Measurements from ENCODE around the gene CCDC80.
"Not testable (repeated sequence)": the region's sequence is repeated elsewhere in the genome, so short reads cannot be mapped to it uniquely, and the experiment has no call there.

The CCDC80 gene, protein sequence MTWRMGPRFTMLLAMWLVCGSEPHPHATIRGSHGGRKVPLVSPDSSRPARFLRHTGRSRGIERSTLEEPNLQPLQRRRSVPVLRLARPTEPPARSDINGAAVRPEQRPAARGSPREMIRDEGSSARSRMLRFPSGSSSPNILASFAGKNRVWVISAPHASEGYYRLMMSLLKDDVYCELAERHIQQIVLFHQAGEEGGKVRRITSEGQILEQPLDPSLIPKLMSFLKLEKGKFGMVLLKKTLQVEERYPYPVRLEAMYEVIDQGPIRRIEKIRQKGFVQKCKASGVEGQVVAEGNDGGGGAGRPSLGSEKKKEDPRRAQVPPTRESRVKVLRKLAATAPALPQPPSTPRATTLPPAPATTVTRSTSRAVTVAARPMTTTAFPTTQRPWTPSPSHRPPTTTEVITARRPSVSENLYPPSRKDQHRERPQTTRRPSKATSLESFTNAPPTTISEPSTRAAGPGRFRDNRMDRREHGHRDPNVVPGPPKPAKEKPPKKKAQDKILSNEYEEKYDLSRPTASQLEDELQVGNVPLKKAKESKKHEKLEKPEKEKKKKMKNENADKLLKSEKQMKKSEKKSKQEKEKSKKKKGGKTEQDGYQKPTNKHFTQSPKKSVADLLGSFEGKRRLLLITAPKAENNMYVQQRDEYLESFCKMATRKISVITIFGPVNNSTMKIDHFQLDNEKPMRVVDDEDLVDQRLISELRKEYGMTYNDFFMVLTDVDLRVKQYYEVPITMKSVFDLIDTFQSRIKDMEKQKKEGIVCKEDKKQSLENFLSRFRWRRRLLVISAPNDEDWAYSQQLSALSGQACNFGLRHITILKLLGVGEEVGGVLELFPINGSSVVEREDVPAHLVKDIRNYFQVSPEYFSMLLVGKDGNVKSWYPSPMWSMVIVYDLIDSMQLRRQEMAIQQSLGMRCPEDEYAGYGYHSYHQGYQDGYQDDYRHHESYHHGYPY

DNA sequence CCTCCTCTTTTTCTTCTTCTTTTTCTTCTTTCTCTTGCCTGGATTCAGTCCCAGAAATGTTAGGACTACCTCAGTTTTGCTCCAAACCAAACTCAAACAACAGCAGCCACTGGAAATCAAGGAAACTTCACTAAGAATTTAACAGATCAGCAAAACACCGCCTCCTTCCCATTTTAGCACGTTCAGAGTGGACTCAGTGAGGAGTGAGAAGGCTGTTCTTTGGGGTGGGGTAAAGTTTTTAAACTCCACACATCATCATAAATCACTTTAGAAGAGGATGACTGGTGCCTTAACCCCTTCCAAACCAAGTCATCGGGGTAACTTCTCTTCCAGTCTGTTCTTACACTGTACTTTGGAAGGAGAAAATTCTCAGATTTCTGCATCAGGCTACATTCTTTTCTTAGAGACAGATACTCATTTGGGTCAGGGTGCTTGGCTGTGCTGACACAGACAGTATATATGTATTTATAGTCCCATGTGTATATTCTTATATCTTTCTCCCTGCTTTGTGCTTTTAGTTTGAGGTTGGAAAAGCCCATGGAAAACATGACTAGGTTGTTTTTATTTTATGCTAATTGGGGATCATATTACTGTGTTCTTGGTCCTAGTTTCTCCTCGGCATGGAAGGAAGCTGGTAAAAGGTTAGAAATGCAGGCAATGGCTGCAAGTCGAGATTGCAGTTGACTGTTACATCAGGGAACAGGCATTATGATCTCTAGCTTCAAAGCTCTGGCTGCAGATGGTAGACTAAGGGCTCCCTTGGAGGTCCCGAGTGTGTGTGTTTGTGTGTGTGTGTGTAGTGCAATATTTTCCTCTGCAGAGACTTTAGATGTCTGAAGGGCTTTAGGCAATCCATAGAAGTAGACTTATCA, at the start of gene CCDC80:
TSS of gene CCDC80 (minus strand) at position 214 of the 872 bp plus-strand sequence. CDS start 1,238 bp downstream, outside the sequence.
- no peak for DNase-seq

DNA sequence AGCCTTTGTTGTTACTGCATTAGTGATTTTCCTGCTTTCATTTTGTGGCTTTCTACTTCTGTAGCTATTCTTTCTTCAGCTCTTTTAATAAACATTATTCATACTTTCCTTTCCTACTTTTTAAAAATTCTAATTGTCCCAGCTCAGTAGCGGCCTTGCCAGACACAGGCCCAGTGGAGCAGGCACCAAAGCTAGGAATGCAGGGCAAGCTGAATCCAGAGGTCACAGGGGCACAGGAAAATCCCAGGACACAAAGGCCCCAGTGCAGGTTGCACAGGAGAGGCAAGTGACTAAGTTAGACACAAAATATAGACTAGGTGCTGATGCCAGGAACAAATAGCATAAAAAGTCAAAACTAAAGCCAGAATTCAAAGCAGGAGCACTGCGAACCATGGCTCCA, 49.0 kb upstream of the CCDC80 start:
- DNase-seq = no peak

- no peak for DNase-seq
These were observed 48.4 kb upstream of the CCDC80 start for GRCh38 chr3:112689385-112689784.

- DNase-seq = no peak
These were observed 47.9 kb upstream of the CCDC80 start for GRCh38 chr3:112688819-112689218.

- DNase-seq = no peak
These were observed 47.3 kb upstream of the CCDC80 start for GRCh38 chr3:112688085-112688769.

DNA sequence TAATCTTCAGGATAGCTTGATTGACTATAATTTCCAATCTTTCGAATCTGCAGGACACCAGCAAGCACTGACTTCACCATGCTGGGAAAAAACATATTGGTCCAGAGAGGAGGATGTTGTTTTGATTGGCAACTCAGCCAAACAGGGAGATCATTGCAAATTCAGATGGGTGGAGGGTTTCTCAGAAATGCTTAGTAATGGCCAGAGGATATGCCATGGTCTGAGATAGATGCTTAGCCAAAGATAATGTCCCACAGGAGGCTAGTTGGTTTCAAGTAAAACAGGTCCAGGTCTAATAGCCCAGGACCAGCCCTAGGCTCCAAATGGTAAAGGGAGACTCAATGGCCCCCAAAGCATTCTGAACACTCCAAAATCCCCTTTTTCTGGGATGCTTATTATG, 46.7 kb upstream of the CCDC80 start:
- DNase-seq = no peak

DNA sequence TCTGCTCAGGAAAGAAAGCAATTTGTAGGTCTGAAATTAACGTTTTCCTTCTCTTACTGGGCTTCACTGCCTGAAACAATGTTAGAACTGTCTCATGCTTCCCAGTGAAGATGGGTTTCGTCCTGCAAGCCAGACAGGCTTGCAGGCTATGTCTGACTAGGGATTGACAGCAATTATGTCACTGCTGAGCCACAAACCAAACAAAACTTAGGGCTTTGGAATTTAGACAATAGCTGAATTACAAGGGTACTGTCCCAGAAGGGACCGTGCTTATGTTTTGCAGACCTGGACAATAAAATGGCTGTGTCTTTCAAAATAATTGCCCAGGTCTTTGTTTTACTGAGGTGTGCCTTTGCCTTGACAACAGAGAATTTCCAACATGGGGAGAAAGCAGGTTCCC, 46.3 kb upstream of the CCDC80 start:
- no peak for DNase-seq

DNA sequence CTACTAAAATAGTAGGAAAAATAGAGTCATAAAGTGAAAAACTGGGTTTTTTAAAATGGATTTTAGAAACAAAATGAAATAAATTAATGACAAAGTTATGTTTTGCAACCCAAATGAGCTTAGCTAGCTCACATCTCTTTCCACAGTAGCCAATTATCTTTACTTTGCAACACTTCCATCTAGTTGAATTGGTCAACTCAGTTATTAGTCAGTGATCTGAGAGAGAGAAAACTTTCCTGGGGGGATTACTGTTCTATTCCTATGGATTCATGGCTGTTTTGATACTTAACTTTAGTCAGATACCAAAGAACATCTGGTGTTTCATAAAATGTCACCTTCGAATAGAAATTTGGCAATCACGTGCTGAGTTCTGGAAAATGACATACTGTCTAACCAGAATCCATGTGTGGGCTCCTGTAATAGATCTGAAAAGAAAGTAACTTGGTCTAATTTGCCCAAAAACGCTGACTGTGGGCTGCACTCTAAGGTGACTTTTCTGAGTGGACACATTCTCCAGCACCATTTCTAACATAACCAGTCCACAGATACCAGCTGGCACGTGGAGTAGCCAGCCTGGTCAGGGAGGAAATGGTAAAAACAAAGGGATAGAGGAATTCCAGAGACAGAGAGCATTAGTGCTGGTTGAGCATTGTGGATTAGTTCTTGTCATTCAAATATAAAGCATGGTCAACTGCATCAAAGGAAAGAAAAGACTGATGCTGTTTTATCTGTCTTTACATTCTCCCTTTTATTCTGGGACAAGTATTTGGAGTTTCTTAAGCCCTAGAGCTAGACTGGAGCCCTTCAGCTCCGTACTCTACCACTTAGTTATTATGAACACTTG, 45.2 kb upstream of the CCDC80 start:
- no peak for DNase-seq

DNA sequence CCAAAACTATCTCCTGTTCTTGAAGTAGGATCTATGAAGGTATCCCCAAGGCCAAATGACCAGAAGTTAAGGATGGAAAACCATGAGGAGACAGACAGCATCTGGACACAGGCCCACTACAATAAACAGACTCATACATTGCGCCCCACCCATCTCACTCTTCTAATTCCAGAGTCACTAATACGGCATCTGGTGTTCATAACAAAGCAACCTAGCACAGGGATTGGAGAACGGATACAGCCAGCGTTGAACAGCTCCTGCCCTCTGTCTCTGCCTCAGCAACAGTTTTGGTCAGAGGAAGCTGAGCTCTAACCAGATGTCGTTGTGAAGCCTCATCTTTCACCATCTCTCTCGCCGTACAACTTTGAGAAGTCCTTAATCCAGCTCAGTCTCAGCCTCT, 44.5 kb upstream of the CCDC80 start:
- DNase-seq = no peak

DNA sequence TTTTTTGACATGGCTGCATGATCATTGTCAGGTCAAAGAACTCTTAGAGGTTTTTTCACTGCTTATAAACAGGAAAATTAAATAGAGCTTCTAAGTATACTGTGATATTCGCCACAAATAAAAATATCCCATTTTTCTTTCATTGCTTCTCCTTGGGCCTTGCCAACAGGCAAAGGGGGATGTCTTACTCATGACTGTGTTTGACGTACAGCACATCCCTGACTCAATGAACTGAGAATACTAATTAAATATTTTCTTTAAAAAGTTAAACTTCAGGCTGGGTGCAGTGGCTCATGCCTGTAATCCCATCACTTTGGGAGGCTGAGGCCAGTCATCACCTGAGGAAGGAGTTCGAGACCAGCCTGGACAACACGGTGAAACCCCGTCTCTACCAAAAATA, 41.4 kb upstream of the CCDC80 start:
- DNase-seq = no peak

DNA sequence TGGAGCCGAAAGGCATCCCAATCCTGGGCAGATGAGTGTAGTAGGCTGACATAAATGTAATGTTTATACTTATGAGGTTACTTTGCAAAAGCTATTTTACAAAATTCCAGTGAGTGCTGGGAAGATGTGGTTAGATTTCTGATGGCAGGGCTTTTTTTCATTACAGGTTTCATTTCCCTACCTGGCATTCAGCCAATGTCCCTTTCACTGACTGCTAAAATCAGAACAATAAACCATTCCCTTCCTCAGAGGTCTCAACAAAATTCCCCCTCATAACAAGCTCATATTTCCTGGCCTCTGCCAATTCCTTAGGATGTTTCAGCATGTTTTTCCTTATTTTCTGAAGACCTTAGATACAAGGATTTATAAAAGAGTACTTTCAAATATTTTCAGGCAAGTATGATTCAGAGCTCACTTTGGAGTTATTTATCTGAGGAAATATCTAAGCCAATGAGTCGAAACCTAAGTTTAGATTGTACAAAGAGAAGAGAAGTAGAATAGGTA, 40.9 kb upstream of the CCDC80 start:
- DNase-seq = no peak

DNA sequence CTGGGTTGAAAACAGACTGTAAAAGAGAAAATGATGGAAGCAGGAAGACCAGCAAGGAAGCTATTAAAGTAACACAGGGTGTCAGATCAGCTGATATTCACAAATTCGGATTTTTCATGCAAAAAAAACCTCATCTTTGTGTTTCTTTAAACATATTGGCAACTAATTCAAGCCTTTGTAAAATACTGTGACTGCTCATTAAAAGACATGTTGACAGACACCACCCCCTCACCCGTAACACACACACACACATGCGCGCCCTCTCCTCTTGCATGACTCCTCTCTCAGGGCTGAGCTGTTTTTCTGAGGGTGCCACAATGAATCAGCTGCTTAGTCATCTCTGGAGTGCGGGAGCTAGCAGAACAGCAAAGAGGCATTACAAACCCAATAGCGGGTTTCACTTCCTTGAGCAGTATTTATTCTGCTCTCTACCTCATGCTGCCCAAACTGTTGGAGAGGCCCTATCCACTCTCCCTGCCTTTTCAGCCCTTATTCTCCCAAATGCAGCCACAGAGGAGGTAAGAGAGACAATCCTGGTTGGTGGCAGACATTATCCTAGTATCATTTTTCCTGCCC, 35.8 kb upstream of the CCDC80 start:
- DNase-seq = no peak

DNA sequence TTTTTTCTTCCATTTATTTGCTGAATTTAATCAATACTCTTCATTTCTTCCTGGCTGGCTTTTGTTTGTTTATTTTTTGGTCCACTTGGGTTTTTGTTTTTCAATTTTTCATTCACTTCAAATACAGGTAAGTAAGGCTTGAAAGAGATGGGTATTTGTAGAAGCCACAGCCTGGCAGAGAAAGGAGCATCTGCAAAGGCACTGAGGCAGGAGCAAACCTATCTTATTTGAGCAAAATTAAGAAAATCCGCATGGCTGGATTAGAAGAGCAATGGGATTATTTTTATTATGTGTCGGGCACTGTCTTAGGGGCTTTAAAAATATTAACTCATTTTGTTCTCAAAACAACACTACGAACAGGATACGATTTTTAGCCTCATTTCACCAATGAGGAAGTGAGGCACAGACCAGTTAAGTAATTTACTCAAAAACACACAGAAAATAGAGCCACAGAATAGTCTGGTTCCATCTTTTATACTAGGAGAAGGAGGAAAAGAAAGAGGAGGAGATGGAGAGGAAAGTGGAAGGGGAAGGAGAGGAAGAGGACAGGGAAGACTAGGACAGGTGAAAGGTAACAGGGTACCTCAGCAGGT, 35.1 kb upstream of the CCDC80 start:
- DNase-seq = no peak

- DNase-seq = no peak
These were observed 34.4 kb upstream of the CCDC80 start for GRCh38 chr3:112675349-112675748.

- DNase-seq = no peak
These were observed 32.0 kb upstream of the CCDC80 start for GRCh38 chr3:112672716-112673541.

DNA sequence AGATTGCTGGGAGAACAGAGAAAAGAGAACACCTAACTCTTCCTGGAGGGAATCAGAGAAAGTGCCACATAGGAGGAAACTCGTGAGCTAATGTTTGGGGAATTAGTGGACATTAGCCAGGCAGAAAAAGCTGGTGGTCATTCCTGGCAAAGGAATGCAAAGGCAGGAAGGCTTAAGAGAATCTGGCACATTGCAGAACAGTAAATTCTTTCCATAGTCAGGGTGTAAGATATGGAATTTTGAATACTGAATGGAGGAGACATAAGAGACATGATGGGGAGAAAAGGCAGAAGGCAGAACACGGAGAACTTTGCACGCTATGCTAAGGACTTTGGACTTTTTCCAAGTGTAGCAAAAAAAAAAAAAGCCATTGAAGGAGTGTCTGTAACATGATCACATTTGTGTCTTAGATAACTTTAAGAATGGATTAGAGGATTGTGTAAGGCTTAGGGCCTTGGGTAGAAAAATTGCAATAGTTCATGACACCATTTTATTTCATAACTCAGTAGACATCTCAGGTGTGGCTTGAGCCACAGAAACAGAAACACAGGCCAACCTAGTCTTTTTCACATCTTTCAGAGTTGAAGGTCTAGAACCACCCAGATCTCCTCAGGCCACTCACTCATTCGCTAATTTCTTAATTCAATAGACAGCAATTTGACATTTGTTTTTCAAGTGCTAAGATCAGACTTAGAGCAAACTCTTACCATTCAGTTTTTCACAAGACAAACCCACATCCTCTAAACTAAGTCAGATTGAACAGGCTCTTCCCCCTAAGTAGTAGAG, 31.2 kb upstream of the CCDC80 start:
- DNase-seq = peak; percentile 3

GRCh38 chr3:112670824-112671223, 29.9 kb upstream of the CCDC80 start:
- DNase-seq = no peak

DNA sequence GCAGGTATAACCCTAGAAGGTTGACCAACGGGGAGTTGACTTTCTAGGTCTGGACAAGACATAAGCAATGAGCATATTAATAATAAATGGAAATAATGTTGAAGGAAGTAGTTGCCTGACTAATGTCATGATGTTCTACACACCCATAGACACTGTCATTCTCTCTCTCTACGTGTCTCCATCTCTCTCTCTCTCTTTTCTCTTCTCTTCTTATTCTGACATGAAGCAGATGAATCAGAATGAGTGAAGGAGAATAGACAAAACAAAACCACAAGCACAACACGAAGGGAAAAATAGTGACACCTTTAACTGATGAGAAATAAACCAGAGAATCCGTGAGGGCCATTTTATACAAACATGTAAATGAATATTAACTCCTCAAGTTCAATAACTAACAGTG, 26.7 kb upstream of the CCDC80 start:
- no peak for DNase-seq

- DNase-seq = not testable (repeated sequence)
These were observed 24.1 kb upstream of the CCDC80 start for GRCh38 chr3:112665009-112665408.
